Gastrocnemius medialis (tissue), 4 donors: ENCODE data around the gene OSBP2. TPM values are rescaled to one million over a fixed set of nuclear protein-coding genes. Genes with fewer than 3 reads are reported as not detected.

Experiments
- ATAC-seq, 2 donors: fragments of 150-250 bp; one replicate each; pipeline ENCODE4 v1.9.1; 2016
- DNase-seq, 2 donors: peaks; one replicate each; pipeline ENCODE4 v3.0.0-alpha.2; 2019
- H3K27ac ChIP-seq, 4 donors: fragments of 200-600 bp; sonication (generic); 1 replicate in 1 of 4; 2 replicates in 3 of 4; pipeline ENCODE4 v1.5.1; 2016 to 2018; ENCODE audit warnings: mild to moderate bottlenecking in 2 of 4, moderate library complexity in 1 of 4
- H3K27me3 ChIP-seq, 3 donors: fragments of 200-600 bp; sonication (generic) in 2 of 3; 1 replicate in 1 of 3; 2 replicates in 2 of 3; pipeline versions ENCODE4 v1.5.1 to v1.6.0; 2016 to 2019; ENCODE audit warnings: mild to moderate bottlenecking in 1 of 3, moderate library complexity in 1 of 3
- H3K36me3 ChIP-seq, 2 donors: fragments of 200-600 bp; sonication (generic) in 1 of 2; one replicate each; pipeline ENCODE4 v1.5.1; 2017 to 2018
- H3K4me1 ChIP-seq, 2 donors: fragments of 200-600 bp; sonication (generic) in 1 of 2; one replicate each; pipeline ENCODE4 v1.5.1; 2016 to 2017; ENCODE audit warnings: mild to moderate bottlenecking in 2 of 2
- H3K4me3 ChIP-seq, 4 donors: fragments of 200-600 bp; sonication (generic) in 3 of 4; 1 replicate in 1 of 4; 2 replicates in 3 of 4; pipeline ENCODE4 v1.5.1; 2016 to 2019; ENCODE audit warnings: mild to moderate bottlenecking in 2 of 4
- H3K9me3 ChIP-seq, 3 donors: fragments of 200-600 bp; sonication (generic) in 2 of 3; 1 replicate in 1 of 3; 2 replicates in 2 of 3; pipeline ENCODE4 v1.5.1; 2016 to 2019
- CTCF ChIP-seq, 5 experiments: fragments of 450-650 bp in 3 of 5; fragments of 200-600 bp in 2 of 5; sonication (generic) in 2 of 5; IDR thresholded peaks in 4 of 5; conservative IDR thresholded peaks in 1 of 5; 1 replicate in 4 of 5; 2 replicates in 1 of 5; pipeline ENCODE4 v1.5.1; 2016 to 2019; ENCODE audit warnings: antibody characterized with exemption in 5 of 5, mild to moderate bottlenecking in 3 of 5, moderate library complexity in 3 of 5
- POLR2A ChIP-seq, 2 donors: fragments of 450-650 bp; IDR thresholded peaks; one replicate each; pipeline ENCODE4 v1.6.1; 2017; ENCODE audit warnings: antibody characterized with exemption in 2 of 2, mild to moderate bottlenecking in 2 of 2, moderate library complexity in 2 of 2
- in situ Hi-C, 4 donors: fragments of 200-750 bp; cut with MboI; loops; one replicate each; pipeline versions ENCODE4 v1.15.0 to v1.8.0; 2017; ENCODE audit warnings: low sequenced_read_pairs in 4 of 4
- intact Hi-C: fragments of 100-400 bp; cut with DNase I; formaldehyde crosslinking; loops from one replicate; pipeline ENCODE4 v1.15.1; 2023; ENCODE audit warnings: low total_unique reads
- total RNA-seq, 4 donors: library from RNA; depleted of rRNA; stranded (reverse); fragments of >200 nt; gene quantifications; one replicate each; pipeline versions ENCODE4 v1.1.0 to v1.2.3, GENCODE V29; 2016

The OSBP2 gene
- total RNA-seq, 4 donors from 2014 or later, result 2.8 to 4.3 (median 3.0) TPM

DNA sequence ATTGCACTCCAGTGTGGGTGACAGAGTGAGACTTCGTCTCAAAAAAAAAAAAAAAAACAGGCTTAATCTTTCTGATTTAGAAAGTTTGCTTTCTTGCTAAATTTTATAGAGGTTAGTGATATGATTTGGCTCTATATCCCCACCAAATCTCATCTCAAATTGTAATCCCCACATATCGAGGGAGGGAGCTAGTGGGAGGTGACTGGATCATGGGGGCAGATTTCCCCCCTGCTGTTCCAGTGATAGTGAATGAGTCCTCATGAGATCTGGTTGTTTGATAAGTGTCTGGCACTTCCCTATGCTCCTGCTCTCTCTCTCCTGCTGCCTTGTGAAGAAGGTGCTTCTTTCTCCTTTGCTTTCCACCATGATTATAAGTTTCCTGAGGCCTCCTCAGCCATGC lies 90.9 kb downstream of the OSBP2 start:
- no peak for DNase-seq
- no peak for ATAC-seq
- no peaks in the 10 kb centered on the region for H3K27me3 ChIP-seq
- H3K4me3 ChIP-seq, result no peak overlapping the region
- intact Hi-C loops (no loop called here), in situ Hi-C loops (no loop called here)
- no peak overlapping the region for H3K27ac ChIP-seq
- no peaks in the 10 kb centered on the region for H3K9me3 ChIP-seq
- H3K4me1 ChIP-seq, result no peaks in the 10 kb centered on the region
- TF ChIP-seq CTCF (IDR thresholded peaks at IDR 0.05 in 4 of 5, conservative IDR thresholded peaks at IDR 0.05 in 1 of 5) (no peak), POLR2A (IDR thresholded peaks at IDR 0.05) (no peak)
- no peaks in the 10 kb centered on the region for H3K36me3 ChIP-seq

GRCh38 chr22:30790366-30790765 lies 95.7 kb downstream of the OSBP2 start:
- ATAC-seq (no peak), DNase-seq (no peak)
- no peak overlapping the region for H3K4me3 ChIP-seq
- TF ChIP-seq CTCF (IDR thresholded peaks at IDR 0.05 in 4 of 5, conservative IDR thresholded peaks at IDR 0.05 in 1 of 5) (no peak), POLR2A (IDR thresholded peaks at IDR 0.05) (no peak)
- in situ Hi-C loops (no loop called here), intact Hi-C loops (no loop called here)
- H3K9me3 ChIP-seq, result no peaks in the 10 kb centered on the region
- H3K4me1 ChIP-seq, result no peaks in the 10 kb centered on the region
- no peaks in the 10 kb centered on the region for H3K27me3 ChIP-seq
- no peak overlapping the region for H3K27ac ChIP-seq
- H3K36me3 ChIP-seq, result no peaks in the 10 kb centered on the region

DNA sequence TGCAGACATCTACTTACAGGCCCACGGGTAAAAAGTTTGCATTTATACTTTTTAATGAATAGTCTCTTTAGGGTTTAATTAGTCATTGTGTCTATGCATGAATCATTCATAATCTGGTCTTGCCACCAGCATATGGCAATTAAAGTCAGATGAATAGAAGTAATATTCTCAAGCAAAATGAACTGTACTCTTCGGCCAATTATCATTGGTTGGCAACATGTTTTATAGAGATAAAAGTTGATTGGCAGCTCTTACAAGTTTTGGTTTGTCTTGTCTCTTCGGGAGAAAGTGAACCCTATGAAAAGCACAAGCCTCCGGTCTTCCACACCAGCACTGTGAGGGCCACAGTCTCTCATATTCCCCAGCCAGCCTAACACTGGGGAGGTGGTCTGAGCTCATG lies 97.8 kb downstream of the OSBP2 start:
- intact Hi-C loops, result no loop called here

DNA sequence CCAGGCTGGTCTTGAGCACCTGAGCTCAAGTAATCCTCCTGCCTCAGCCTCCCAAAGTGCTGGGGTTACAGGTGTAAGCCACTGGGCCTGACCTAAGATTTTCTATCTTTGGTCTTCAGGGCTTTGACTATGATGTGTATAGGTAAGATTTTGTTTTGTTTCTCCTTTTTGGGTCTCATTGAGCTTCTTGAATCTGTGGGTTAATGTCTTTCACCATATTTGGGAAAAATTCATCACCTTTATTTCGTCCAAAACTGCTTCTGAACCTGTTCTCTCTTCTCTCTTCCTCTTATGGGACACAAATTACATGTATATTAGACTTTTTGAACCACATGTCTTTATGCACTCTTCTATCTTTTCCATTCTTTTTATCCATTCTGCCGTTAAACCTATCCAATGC lies 100.4 kb downstream of the OSBP2 start:
- Histone ChIP-seq H3K27me3 (no peaks in the 10 kb centered on the region), H3K36me3 (no peaks in the 10 kb centered on the region), H3K4me3 (no peak overlapping the region), H3K27ac (no peak overlapping the region), H3K9me3 (no peaks in the 10 kb centered on the region), H3K4me1 (no peaks in the 10 kb centered on the region)
- intact Hi-C loops, result no loop called here
- no peak for ATAC-seq
- no peak for TF ChIP-seq CTCF (IDR thresholded peaks at IDR 0.05 in 4 of 5, conservative IDR thresholded peaks at IDR 0.05 in 1 of 5)
- TF ChIP-seq POLR2A (IDR thresholded peaks at IDR 0.05), result no peak
- no peak for DNase-seq
- in situ Hi-C loops, result no loop called here

More for the DNA sequence above, 97.8 kb downstream of the OSBP2 start:
- Histone ChIP-seq H3K27ac (no peak overlapping the region), H3K4me1 (no peaks in the 10 kb centered on the region), H3K9me3 (no peaks in the 10 kb centered on the region), H3K27me3 (no peaks in the 10 kb centered on the region), H3K4me3 (no peak overlapping the region), H3K36me3 (no peaks in the 10 kb centered on the region)
- TF ChIP-seq POLR2A (IDR thresholded peaks at IDR 0.05), result no peak
- no peak for TF ChIP-seq CTCF (IDR thresholded peaks at IDR 0.05 in 4 of 5, conservative IDR thresholded peaks at IDR 0.05 in 1 of 5)
- ATAC-seq (no peak), DNase-seq (no peak)
- in situ Hi-C loops, result no loop called here

GRCh38 chr22:30801695-30802094 lies 107.0 kb downstream of the OSBP2 start:
- in situ Hi-C loops, result no loop called here
- Histone ChIP-seq H3K4me3 (no peak overlapping the region), H3K27me3 (no peaks in the 10 kb centered on the region), H3K4me1 (peaks cover 6 to 7% of the 10 kb centered on the region in 2 donors), H3K9me3 (no peaks in the 10 kb centered on the region), H3K27ac (no peak overlapping the region), H3K36me3 (no peaks in the 10 kb centered on the region)
- DNase-seq (no peak), ATAC-seq (no peak)
- intact Hi-C loops, result no loop called here
- TF ChIP-seq POLR2A (IDR thresholded peaks at IDR 0.05) (no peak), CTCF (IDR thresholded peaks at IDR 0.05 in 4 of 5, conservative IDR thresholded peaks at IDR 0.05 in 1 of 5) (no peak)
